ENCODE measurements around the gene DNAJC30.
"Not testable (repeated sequence)": the region's sequence is repeated elsewhere in the genome, so short reads cannot be mapped to it uniquely, and the experiment has no call there.

DNA sequence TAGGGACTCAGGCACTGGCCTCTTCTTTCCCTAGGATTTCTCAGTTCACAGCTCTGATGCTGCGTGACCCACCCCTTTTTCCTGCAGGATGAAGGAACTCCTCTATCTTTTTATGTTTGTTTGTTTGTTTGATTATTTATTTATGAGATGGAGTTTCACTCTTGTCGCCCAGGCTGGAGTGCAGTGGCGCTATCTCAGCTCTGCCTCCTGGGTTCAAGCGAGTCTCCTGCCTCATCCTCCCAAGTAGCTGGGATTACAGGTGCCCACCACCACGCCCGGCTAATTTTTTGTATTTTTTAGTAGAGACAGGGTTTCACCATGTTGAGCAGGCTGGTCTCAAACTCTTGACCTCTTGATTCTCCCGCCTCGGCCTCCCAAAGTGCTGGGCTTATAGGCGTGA is 37.2 kb upstream of the DNAJC30 start:
- TF ChIP-seq CTCF, POLR2A (IDR thresholded peaks at IDR 0.05): not testable (repeated sequence)

All from adrenal gland (tissue), 5 donors.